Spleen (tissue), 11 donors: Measurements from ENCODE around the gene DKK3. TPM values are rescaled to one million over a fixed set of nuclear protein-coding genes. Genes with fewer than 3 reads are reported as not detected.

Source experiments
- DNase-seq: peaks from one replicate; pipeline ENCODE4 v3.0.0-alpha.2; 2020
- H3K27ac ChIP-seq, 8 donors: fragments of 200-600 bp; sonication (generic) in 7 of 8; 1 replicate in 4 of 8; 2 replicates in 4 of 8; pipeline versions ENCODE4 v1.5.0 to v1.8.0; 2016 to 2021; ENCODE audit warnings: inconsistent platforms in 4 of 8, mild to moderate bottlenecking in 4 of 8, moderate library complexity in 1 of 8
- H3K27me3 ChIP-seq, 7 donors: fragments of 200-600 bp; sonication (generic) in 6 of 7; replicated peaks in 1 of 7; 1 replicate in 4 of 7; 2 replicates in 3 of 7; pipeline versions ENCODE4 v1.5.0 to v1.8.0; 2016 to 2021; ENCODE audit warnings: inconsistent platforms in 3 of 7, mild to moderate bottlenecking in 1 of 7
- H3K36me3 ChIP-seq, 6 donors: fragments of 200-600 bp; sonication (generic) in 5 of 6; 1 replicate in 4 of 6; 2 replicates in 2 of 6; pipeline versions ENCODE4 v1.5.0 to v1.8.0; 2016 to 2021; ENCODE audit warnings: inconsistent platforms in 2 of 6
- H3K4me1 ChIP-seq, 6 donors: fragments of 200-600 bp; sonication (generic) in 5 of 6; 1 replicate in 3 of 6; 2 replicates in 3 of 6; pipeline versions ENCODE4 v1.5.0 to v1.8.0; 2016 to 2021; ENCODE audit warnings: inconsistent platforms in 3 of 6
- H3K4me3 ChIP-seq, 8 donors: fragments of 200-600 bp; sonication (generic) in 7 of 8; 1 replicate in 4 of 8; 2 replicates in 4 of 8; pipeline versions ENCODE4 v1.5.0 to v1.8.0; 2016 to 2021; ENCODE audit warnings: inconsistent platforms in 4 of 8, mild to moderate bottlenecking in 4 of 8, moderate library complexity in 2 of 8
- H3K9me3 ChIP-seq, 8 donors: fragments of 200-600 bp; sonication (generic) in 7 of 8; 1 replicate in 4 of 8; 2 replicates in 4 of 8; pipeline versions ENCODE4 v1.5.0 to v1.8.0; 2016 to 2021; ENCODE audit warnings: inconsistent platforms in 4 of 8
- POLR2A ChIP-seq, 3 donors: fragments of 450-650 bp; IDR thresholded peaks; one replicate each; pipeline ENCODE4 v1.5.1; 2017; ENCODE audit warnings: antibody characterized with exemption in 3 of 3, mild to moderate bottlenecking in 1 of 3
- POLR2AphosphoS5 ChIP-seq, 3 donors: sonication (generic); formaldehyde crosslinking; IDR thresholded peaks; one replicate each; pipeline ENCODE4 v1.5.1; 2017; ENCODE audit warnings: antibody characterized with exemption in 3 of 3
- WGBS, 5 donors: extraction: QIAGEN DNeasy Blood & Tissue Kit in 3 of 5; methylation state at CpG; one replicate each; pipeline versions ENCODE4 v1.1.5 to v1.1.7; 2013 to 2018; 5-methylcytosine and 5-hydroxymethylcytosine counted together
- intact Hi-C: fragments of 100-400 bp; cut with DNase I; formaldehyde crosslinking; loops from one replicate; pipeline ENCODE4 v1.15.0; 2023; ENCODE audit warnings: low total_unique reads
- polyA plus RNA-seq, 3 donors: library from polyadenylated mRNA; stranded (reverse); fragments of 200-250 nt; gene quantifications; one replicate each; pipeline ENCODE4 v1.2.1, GENCODE V29; 2013
- total RNA-seq, 7 donors: library from RNA; depleted of rRNA in 3 of 7; stranded (reverse); fragments of >200 nt in 3 of 7; fragmentation: NEBNext Ultra II Directional in 4 of 7; extraction: Animal tissue kit (Norgen Biotek cat#: 25700) in 4 of 7; gene quantifications; one replicate each; pipeline versions ENCODE4 v1.1.0 to v1.2.1, GENCODE V29; 2016 to 2021
- TF ChIP-seq, protein P1 (sequence below), 11 experiments: fragments of 200-600 bp in 7 of 11; fragments of 450-650 bp in 4 of 11; sonication (generic) in 4 of 11; IDR thresholded peaks in 8 of 11; conservative IDR thresholded peaks in 3 of 11; 1 replicate in 7 of 11; 2 replicates in 4 of 11; pipeline versions ENCODE4 v1.4.0 to v1.8.0; 2016 to 2021; ENCODE audit warnings: antibody characterized with exemption in 11 of 11, inconsistent platforms in 4 of 11, mild to moderate bottlenecking in 1 of 11
- donor health status: healthy with polysubstance abuse.
- donor health status: DM: no; HTN: no; CAD: no; lungs with moderate emphysema.
- donor health status: DM: no; HTN: no; CAD: no.
- donor health status: Bipolar disorder and iron deficiency.
- donor health status: healthy.
- donor health status: DM: no; HTN: no; CAD: no.
- donor health status: DM: yes; HTN: yes; CAD: no.

Gene DKK3
- total and polyA plus RNA-seq, 10 donors = 8.6 to 111 (median 45.9) TPM

DNA sequence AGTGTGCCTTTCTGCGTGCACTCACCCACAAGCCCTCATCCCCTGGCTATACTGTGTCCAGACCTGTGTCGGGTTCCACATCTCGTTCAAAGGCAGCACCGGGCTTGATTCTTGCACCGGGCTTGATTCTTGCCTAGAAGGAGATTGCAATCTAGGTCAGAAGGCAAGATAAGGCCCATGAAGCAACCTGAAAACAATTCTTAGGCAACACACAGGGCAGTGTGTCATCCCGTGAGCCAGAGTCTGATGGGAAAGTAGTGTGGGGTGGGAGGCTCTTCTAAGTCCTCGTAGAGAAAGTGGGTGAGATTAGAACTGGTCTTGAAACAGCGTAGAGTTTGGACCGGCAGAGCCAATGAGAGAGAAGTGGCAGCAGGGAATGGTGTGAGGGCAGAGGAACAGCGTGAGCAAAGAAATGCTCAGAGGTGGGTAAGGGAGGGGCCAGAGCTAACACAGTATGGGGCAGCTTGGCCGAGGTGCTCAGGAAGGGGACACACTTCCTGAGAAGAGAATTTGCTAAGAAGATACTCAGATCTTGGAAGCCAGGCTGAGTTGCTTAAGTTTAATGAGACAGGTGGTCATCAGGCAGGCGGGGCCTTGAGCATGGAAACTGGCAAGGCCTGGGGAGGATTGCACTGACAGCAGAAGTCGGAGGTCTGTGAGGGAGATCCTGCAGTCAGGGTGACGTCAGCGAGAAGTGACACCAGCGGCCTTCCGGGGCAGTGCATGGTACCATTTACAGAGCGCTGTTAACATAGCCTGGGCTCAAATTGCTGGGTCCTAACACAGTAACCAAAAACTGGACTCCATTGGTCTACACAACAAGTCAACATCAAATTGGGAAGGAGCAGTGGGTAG lies 40.7 kb upstream of the DKK3 start:
- TF ChIP-seq POLR2AphosphoS5 (IDR thresholded peaks at IDR 0.05) = no peak
- TF ChIP-seq POLR2A (IDR thresholded peaks at IDR 0.05) = no peak
- TF ChIP-seq, protein P1, sequence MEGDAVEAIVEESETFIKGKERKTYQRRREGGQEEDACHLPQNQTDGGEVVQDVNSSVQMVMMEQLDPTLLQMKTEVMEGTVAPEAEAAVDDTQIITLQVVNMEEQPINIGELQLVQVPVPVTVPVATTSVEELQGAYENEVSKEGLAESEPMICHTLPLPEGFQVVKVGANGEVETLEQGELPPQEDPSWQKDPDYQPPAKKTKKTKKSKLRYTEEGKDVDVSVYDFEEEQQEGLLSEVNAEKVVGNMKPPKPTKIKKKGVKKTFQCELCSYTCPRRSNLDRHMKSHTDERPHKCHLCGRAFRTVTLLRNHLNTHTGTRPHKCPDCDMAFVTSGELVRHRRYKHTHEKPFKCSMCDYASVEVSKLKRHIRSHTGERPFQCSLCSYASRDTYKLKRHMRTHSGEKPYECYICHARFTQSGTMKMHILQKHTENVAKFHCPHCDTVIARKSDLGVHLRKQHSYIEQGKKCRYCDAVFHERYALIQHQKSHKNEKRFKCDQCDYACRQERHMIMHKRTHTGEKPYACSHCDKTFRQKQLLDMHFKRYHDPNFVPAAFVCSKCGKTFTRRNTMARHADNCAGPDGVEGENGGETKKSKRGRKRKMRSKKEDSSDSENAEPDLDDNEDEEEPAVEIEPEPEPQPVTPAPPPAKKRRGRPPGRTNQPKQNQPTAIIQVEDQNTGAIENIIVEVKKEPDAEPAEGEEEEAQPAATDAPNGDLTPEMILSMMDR (IDR thresholded peaks at IDR 0.05 in 8 of 11, conservative IDR thresholded peaks at IDR 0.05 in 3 of 11) = no peak
- no peaks in the 10 kb centered on the region for H3K9me3 ChIP-seq
- H3K27ac ChIP-seq = no peak overlapping the region
- DNase-seq = no peak
- H3K36me3 ChIP-seq = no peaks in the 10 kb centered on the region
- intact Hi-C loops = loop anchor here (10.0 kb wide), 1 partner anchor 114 kb away; no protein-coding TSS in a partner anchor
- peaks cover 0 to 17% (median 12%) of the 10 kb centered on the region in 6 donors for H3K4me1 ChIP-seq
- H3K27me3 ChIP-seq = no peaks in the 10 kb centered on the region
- H3K4me3 ChIP-seq = no peak overlapping the region
- WGBS, 5 donors = 80 to 95% (median 85%) methylated on average over 16 to 18 of the region's 18 CpGs

DNA sequence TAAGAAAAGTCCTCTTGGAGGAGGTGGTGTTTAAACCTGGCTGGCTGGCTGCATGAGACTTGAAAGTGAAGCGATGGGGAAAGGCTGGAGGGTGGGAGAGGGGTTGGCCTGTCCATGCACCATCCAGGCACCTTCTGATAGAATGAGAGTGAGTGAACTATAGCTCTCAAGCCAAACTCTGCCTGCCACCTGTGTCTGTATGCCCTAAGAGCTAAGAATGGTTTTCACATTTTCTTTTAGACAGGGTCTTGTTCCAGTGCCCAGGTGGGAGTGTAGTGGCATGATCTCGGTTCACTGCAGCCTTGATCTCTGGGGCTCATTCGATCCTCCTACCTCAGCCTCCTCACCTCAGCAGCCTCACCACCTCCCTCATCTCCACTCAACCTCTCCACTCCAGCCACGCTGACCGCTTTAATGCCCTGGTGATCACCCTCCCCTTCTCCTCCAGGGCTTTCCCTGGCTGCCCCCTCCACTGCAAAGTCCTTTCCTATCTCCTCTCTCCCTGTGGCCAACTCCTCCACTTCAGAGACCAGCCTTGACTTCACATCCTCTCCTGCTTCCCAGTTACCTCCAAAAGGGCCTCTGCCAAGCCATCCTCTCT lies 38.3 kb upstream of the DKK3 start:
- no peaks in the 10 kb centered on the region for H3K9me3 ChIP-seq
- no peak for TF ChIP-seq POLR2AphosphoS5 (IDR thresholded peaks at IDR 0.05)
- no peaks in the 10 kb centered on the region for H3K27me3 ChIP-seq
- H3K27ac ChIP-seq = no peak overlapping the region
- no peak for DNase-seq
- no peaks in the 10 kb centered on the region for H3K36me3 ChIP-seq
- H3K4me3 ChIP-seq = no peak overlapping the region
- peaks cover 0 to 32% (median 18%) of the 10 kb centered on the region in 6 donors for H3K4me1 ChIP-seq
- 59 to 80% (median 75%) methylated on average over 5 of the region's 5 CpGs for WGBS, 5 donors
- intact Hi-C loops = loop anchor here (2.0 to 10.0 kb wide), 3 partner anchors 112 to 234 kb away; no protein-coding TSS in a partner anchor

DNA sequence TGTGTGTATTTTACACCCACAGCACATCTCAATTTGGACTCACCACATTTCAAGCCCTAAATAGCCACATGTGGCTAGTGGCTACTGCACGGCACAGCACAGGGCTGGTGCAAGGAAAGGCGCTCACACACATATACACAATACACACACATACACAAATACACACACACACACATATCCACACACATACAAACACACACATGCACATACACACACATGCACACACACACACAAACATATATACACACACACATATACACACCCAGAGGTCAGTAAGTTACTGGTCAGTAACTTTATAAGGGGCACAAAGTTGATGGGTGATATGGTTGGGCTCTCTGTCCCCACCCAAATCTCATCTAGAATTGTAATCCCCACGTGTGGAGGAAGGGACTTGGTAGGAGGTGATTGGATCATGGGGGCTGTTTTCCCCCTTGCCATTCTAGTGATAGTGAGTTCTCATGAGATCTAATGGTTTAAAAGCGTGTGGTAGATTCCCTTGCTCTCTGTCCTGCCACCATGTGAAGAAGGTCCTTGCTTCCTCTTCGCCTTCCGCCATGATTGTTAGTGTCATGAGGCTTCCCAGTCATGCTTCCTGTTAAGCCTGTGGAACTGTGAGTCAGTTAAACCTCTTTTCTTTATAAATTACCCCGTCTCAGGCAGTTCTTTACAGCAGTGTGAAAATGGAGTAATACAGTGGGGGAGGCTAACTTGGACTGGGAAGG lies 37.6 kb upstream of the DKK3 start:
- H3K4me3 ChIP-seq = no peak overlapping the region
- no peaks in the 10 kb centered on the region for H3K9me3 ChIP-seq
- WGBS, 5 donors = 69 to 81% (median 77%) methylated on average over 7 of the region's 7 CpGs
- DNase-seq = no peak
- TF ChIP-seq, protein P1 (IDR thresholded peaks at IDR 0.05 in 8 of 11, conservative IDR thresholded peaks at IDR 0.05 in 3 of 11) = no peak
- H3K27me3 ChIP-seq = no peaks in the 10 kb centered on the region
- H3K36me3 ChIP-seq = no peaks in the 10 kb centered on the region
- no peak overlapping the region for H3K27ac ChIP-seq
- intact Hi-C loops = loop anchor here (2.0 to 10.0 kb wide), 4 partner anchors 111 to 247 kb away; no protein-coding TSS in a partner anchor
- H3K4me1 ChIP-seq = peaks cover 0 to 32% (median 18%) of the 10 kb centered on the region in 6 donors

DNA sequence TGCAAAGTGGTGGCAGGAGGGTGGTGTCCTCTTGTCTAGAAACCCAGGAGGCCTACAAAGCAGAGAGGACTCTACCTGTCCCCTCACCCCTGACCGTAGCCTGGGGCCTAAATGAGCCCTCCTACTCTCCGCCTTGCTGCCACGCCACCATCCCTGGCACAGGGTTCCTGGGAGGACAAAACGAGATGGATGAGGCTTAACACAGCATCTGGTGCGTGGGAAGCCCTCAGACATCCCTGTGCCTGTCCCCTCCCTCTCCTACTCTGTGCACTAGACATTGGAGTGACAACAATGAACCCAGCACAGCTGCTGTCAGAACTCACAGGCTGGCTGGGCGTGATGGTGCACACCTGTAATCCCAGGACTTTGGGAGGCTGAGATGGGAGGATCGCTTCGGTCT lies 36.4 kb upstream of the DKK3 start:
- H3K4me3 ChIP-seq = no peak overlapping the region
- WGBS, 5 donors = 77 to 96% (median 85%) methylated on average over 8 of the region's 8 CpGs
- intact Hi-C loops = loop anchor here (2.0 to 10.0 kb wide), 2 partner anchors 110 to 246 kb away; no protein-coding TSS in a partner anchor
- no peaks in the 10 kb centered on the region for H3K9me3 ChIP-seq
- no peak for DNase-seq
- no peaks in the 10 kb centered on the region for H3K27me3 ChIP-seq
- H3K36me3 ChIP-seq = no peaks in the 10 kb centered on the region
- no peak overlapping the region for H3K27ac ChIP-seq
- no peak for TF ChIP-seq POLR2A (IDR thresholded peaks at IDR 0.05)
- TF ChIP-seq POLR2AphosphoS5 (IDR thresholded peaks at IDR 0.05) = no peak
- TF ChIP-seq, protein P1 (IDR thresholded peaks at IDR 0.05 in 8 of 11, conservative IDR thresholded peaks at IDR 0.05 in 3 of 11) = no peak
- peaks cover 0 to 32% (median 17%) of the 10 kb centered on the region in 6 donors for H3K4me1 ChIP-seq
